Measurements from ENCODE around the gene SLC24A5. TPM values are rescaled to one million over a fixed set of nuclear protein-coding genes. Genes with fewer than 3 reads are reported as not detected.

The SLC24A5 gene
- polyA plus RNA-seq (ENCODE audit: insufficient read length in 3 of 3), result 1 to 10 TPM in 1 of 3 donors, under 1 TPM in 2; 0.52 to 1.1 (median 0.61) TPM

DNA sequence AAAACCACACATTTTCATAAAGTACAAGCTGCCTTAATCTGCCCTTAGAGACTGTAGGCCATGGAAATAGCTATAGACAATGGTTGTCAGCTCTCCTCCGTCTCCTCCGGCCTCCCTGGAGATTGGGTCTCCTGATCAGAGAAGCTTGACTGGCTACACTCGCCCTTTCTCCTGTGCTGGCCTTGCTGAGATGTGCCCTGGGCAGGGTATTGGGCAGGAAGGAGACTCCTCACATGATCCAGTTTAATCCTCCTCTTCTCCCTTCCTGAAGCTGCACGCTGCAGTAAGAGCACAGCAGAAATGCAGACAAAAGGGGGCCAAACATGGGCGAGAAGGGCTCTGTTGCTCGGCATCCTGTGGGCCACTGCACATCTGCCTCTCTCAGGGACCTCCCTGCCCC, at the start of gene SLC24A5:
Gene SLC24A5 (plus strand): TSS at position 246 of the 400 bp plus-strand sequence. CDS start 55 bp downstream, at position 301.
- no peak for DNase-seq (ENCODE audit: low read depth in 3 of 3, low spot score in 2 of 3)

DNA sequence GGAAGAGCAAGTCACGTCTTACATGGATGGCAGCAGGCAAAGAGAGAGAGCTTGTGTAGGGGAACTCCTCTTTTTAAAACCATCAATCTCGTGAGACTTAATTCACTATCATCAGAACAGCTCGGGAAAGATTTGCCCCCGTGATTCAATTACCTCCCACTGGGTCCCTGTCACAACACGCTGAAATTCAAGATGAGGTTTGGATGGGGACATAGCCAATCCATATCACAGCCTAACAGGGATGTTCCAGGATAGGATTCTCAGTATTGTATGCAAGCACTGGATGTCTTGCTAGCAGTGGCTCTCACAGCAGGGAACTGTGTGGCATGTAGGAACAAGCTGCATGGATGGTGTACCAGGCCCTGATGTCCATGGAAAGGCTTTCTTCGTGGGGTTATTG, 47.8 kb upstream of the SLC24A5 start:
- no peak for DNase-seq (ENCODE audit: low read depth in 3 of 3, low spot score in 2 of 3)

DNA sequence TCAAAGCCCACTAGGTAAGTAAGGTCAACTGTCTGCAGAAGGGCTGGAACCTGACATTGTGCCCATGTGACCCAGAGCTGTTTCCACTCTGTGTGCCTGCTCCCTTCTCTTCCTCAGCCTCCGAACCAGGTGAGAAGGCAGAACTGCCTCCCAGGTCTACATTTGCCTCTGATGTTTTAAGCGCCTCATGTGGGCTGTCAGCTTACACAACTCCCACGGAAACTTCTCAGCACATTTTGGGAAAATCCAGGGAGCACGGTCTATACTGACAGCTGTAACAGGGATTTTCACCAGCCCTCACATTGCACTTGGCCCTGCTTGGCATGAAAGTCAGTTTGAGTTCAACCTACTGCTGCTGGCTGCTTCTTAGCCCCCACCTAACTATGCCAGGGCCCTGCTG, 46.9 kb upstream of the SLC24A5 start:
- DNase-seq (ENCODE audit: low read depth in 3 of 3, low spot score in 2 of 3), result no peak

DNA sequence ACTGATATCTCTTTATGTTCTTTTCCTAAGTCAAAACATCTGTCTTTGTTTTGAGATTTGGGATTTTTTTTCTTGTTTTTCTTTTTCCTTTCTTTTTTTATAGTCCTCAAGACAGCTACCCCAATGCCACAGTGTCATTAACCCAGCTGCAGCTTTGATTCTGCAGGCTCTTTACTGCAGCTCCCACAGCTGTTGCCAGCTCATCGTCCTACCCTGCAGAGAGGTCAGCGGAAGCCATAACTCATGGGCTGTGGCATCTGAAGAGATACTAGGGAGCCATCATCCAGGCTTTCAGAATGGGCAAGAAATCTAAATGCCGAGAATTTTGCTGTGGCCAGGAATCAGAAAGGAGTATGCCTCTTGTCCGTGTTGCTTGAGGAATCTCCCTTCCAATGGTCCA, 44.3 kb upstream of the SLC24A5 start:
- no peak for DNase-seq (ENCODE audit: low read depth in 3 of 3, low spot score in 2 of 3)

DNA sequence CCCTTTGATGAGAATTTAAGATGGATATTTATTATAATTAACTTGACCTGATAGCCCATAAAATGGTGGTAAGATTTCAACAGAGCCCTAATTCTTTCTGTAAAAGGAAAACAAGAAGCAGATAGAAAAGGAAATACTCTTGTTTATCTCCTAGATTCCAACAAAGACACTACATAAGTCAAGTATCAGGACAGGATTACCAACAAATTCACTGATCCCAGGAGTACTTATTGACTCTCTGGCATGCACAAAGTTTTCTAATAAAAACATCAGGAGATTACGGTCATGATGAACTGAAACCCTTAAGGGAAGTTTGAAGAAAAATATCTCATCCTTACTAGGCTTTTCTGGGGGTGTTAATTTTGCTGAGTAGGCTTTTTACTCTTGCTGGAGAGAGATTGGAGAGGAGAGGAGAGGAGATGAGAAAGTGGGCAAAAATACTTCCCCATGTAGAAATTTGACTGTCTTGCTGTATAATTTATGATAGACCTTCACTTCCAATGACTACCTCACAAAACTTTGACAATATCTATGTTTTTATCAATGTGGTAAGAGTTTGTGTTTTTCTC, 43.1 kb upstream of the SLC24A5 start:
- no peak for DNase-seq (ENCODE audit: low read depth in 3 of 3, low spot score in 2 of 3)

DNA sequence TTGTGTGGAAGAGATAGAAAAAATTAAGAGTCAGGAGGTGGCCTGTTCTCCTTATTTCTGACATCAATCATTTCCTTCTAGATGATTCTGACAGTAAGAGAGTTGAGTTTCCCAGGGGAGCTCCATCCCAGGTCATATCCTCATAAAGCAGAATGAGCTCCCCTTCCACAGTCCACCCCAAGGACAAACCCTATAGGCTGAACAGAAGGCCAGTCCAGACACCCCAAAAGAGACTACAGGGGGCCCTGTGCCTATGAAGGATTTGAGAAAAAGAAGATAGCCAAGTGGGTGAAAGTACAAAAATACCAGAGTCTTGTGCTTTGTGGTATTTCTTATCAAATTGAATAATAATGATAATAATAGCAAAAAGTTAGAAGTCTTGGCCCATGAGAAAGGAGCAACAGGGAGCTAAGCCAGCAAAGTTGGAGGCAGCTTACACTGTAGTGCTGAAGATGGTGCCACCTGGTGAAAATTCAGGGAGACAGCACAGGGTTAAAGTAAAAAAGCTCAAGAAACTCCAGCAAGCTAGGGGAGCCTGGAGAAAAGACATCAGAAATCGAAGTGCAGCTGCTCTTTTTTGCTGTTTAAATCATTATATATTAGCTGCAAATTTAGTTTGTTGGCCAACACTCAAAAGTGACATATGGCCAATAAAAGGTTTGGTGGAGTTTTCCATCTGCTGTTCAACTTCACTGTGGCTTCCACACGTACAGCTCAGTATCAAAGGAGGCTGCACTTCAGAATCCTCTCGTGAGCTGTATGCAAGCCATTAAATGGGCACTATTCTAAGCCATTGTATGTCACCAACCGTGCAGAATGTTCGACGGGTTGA, 35.8 kb upstream of the SLC24A5 start:
- DNase-seq (ENCODE audit: low read depth in 3 of 3, low spot score in 2 of 3), result no peak

DNA sequence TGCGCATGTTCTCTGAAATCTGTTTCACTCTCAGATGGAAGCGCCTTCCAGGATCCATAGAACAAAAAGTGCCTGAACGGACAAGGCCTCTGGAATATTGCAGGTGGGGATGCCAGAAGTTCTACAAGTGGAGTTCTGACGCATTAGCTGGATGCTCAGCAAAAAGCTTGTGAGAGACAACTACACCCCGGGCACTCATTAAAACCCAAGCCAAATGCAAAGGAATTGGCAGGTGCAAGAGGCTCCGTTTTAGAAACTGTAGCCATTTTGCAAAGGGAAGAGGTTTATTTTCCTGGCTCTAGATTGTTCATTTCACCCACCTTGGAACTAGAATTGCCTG, 35.2 kb upstream of the SLC24A5 start:
- DNase-seq (ENCODE audit: low read depth in 3 of 3, low spot score in 2 of 3), result no peak

DNA sequence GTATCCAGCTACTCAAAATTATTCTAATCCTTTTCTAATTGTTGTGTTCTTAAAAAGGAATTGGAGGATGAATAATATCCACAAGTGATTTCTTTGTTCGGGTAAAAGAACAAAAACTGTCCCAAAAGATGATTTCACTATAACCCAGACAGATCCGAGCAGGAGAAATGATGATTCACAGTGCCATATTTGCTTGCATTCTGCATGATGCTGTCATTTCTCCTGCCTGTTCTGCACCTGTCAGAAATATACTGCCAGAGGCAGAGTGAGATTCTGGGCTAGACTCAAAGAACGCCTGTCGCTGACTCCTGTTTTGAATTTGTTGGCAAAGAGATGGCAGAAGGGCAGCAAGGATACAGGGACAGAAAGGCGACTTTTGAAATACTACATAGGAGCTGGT, 34.7 kb upstream of the SLC24A5 start:
- no peak for DNase-seq (ENCODE audit: low read depth in 3 of 3, low spot score in 2 of 3)

DNA sequence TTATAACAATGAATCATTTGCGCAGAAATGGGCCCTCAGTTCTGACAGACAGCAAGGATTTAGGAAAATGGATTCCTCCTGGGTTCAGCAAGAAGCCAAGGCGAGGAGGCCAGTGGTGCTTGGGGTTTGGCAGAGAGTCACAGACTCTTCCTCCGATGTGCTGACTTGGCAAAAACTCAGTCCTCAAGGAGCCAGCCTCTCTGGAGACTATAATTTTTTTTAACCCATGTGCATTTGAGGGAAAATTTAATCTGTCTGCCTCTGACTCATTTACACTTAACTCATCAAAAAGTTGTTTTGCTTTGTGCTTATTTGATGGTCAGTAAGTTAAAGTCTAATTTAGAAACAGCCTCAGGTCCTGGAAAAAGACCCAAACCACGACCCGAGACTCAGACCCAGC, 34.2 kb upstream of the SLC24A5 start:
- no peak for DNase-seq (ENCODE audit: low read depth in 3 of 3, low spot score in 2 of 3)

DNA sequence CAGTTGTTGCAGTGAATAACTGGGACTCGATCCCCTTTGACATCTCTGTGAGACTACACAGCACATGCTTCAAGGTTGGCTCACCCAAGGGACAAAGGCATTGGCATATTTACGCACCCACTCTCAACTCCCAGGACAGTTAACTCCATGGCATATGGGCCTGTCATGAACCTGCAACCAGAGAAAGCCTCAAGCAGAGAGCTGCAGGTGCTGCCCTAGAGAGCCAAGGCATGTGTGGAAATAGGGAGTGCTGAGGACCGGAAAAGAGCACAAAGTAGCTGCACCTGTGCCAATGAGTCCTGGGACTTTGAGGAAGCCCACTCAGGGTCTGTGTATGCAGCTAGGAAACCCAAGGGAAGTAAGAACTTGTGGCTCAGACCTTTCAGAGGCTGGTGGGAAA, 32.9 kb upstream of the SLC24A5 start:
- no peak for DNase-seq (ENCODE audit: low read depth in 3 of 3, low spot score in 2 of 3)

DNA sequence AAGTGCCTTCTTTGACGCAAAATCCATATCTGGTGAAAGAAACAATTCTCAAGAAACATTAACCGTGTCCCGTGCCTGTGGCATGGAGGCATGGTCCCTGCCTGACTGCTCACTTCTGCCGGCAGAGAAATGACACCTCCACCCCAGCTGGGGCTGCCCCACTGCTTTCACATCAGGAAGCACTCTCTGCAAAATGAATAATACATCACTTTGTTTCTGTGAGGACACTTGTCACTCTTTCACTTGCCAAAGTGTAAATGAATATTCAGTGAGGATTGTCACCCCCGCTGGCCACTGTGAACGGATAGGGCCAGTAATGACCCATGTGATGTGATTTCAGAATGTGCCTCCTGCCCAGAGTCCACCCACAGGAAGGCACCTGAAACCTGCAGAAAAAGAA, 31.1 kb upstream of the SLC24A5 start:
- no peak for DNase-seq (ENCODE audit: low read depth in 3 of 3, low spot score in 2 of 3)

DNA sequence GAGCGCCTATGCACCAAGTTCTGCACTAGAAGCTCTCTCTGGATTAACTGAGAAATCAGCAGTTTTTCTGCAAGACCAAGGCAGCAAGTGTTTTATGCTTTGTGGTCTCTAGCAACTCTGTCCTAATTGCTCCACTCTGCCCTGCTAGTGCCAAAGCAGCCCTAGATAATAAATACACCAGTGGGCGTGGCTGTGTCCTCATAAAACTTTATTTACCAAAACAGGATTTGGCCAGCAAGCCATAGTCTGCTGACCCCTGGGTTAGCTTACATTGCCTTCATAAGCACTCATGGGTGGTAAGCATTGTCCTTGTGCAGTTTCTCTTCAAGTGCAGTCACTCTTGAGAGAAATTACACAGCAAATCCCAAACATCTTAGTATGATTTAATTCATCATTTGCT, 30.7 kb upstream of the SLC24A5 start:
- no peak for DNase-seq (ENCODE audit: low read depth in 3 of 3, low spot score in 2 of 3)

DNA sequence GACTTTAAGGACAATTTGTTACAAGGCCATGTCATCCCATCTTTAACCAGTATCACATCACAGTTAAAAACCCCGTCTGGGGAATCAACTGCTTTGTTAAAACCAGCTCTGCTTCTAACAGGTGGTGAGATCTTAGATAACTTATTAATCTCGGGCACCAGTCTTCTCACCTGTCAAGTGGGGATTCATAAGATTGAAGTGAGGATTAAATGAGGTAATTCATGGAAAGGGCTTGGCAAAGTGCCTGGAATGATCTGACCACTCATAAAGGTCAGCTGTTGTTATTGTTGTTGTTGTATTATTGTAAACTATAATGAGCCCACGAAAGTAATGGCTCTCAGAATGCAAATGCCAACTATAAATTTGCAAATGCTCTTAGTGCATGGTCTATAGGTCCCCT, 30.1 kb upstream of the SLC24A5 start:
- no peak for DNase-seq (ENCODE audit: low read depth in 3 of 3, low spot score in 2 of 3)

DNA sequence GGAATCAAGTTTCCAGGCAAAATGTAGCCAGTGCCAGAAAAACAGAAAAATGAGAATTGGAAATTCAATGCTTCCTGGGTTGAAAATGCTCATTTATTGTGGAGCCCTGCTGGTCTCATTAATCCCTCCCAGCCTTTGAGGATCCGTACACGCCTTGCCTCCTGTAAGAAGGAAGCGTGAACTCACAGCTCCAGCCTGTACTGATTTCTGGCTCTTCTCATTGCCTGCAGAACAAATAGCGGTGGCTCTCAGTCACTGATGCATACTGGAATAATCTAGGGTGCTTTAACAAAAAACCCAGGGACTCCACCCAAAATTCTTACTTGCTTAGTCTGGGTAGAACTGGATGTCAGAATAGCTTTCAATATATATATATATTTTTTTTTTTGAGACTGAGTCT, 29.3 kb upstream of the SLC24A5 start:
- no peak for DNase-seq (ENCODE audit: low read depth in 3 of 3, low spot score in 2 of 3)

DNA sequence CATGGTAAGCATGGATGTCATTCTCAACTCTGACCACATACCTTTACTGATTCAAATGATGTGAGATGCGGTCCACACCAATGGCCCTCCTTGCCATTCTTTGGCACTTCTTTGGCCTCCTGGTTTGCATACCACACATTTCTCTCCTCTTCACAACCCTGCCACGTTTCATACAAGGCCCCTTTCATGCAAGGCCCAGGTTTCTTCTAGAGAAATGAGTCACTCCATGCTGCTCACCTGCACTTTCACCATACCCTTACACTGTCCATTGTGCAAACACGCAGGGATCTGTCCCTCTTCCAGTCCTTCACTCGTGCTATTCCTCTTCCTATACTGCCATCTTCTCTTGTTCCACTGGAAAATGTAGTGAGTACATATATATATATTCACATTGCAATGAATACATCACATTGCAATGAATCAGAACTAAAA, 24.4 kb upstream of the SLC24A5 start:
- no peak for DNase-seq (ENCODE audit: low read depth in 3 of 3, low spot score in 2 of 3)

DNA sequence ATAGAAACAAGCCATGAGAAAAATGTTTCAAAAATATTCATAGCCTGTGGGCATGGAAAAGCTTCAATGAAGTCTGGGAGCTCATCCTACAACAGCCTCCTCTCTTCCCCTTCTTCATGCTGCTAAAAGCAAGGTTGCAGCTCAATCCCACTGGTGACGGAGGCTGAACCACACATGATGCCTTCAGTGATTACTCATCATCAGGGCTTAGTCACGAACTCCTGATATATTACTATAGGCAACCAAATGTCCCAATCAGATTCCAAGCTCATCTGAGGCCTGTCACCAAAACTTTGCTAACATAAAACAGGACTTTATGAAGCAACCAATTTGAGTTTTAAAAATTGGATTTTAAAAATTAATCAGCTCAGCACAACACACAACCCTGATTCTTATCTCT, 24.0 kb upstream of the SLC24A5 start:
- no peak for DNase-seq (ENCODE audit: low read depth in 3 of 3, low spot score in 2 of 3)

DNA sequence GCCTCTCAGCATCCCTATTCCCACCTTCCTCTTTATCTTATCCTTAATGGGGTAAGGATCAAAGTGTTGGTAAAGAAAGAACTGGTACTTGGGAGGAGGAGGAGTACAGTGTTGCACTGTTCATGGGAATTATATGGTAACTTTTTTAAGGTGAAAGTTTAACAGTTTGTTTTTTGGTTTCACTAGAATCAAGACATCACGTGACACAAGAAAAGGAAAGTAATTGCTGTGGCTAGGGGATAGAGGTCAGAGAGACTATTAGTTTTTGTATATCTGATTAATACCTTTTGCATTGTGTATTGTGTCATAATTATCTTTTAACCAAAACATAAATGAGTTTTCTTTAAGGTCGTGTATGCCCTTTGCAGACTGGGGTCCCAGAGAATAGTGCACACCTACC, 23.5 kb upstream of the SLC24A5 start:
- DNase-seq (ENCODE audit: low read depth in 3 of 3, low spot score in 2 of 3), result no peak

DNA sequence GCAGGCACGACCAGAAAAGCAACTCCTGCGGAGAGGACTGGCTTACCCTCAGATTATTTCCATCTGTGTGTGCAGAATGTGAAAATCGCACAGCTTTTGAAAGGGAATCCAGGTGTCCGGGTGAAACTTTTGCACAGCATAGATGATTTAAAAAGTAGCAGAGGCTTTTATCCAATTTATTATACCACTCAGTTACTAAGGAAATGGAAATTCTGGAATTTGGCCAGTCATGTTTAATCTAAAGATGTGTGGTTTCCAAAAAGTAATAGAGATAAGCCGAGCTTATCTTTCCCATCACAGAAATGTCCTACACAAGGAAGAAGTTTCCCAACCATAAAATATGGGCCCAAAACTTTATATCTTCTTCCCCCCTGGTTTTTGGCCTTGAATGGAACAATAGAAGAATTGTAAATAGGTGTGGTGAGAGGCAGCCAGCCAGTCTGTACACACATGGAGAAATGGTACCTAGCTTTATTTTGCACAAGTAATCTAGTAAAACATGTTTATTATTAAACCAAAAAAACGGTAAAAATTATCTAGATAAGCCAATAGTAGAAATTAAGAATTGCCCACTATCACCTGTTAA, 19.3 kb upstream of the SLC24A5 start:
- no peak for DNase-seq (ENCODE audit: low read depth in 3 of 3, low spot score in 2 of 3)

DNA sequence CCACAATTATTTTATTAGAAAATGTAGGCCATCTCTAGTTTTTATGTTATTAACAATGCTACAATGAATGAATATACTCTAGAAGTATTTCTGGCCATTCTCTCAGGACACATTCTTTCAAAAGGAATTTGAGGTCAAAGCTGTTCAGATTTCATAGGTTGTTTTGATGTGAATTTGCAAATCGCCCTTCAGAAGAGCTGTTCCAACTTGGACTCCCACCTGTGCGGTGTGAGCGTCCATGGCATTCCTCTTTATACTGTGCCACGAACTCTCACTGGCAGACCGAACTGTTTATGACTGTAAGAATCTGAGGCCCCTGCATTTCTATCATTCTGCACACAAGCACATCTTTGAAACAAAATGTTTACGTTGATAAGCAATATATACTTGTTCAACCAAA, 18.6 kb upstream of the SLC24A5 start:
- DNase-seq (ENCODE audit: low read depth in 3 of 3, low spot score in 2 of 3), result no peak

DNA sequence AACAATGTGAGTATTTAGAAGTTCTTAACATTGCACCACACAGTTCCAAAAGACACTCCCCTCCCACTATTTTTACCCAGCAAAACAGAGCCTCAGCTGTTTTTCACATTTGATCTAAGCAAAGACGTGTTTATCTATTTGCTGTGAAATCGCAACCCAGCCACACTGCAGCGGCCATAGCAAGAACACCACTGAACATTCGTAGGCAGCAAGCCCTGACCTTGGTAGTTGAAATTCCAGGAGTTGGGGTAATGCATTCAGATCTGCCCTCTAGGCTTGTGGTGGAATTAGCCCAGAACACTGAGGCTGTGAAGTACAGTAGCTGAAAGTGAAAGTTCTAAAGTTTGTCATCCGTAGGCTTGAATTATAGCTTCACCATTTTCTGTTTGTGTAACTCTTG, 17.1 kb upstream of the SLC24A5 start:
- no peak for DNase-seq (ENCODE audit: low read depth in 3 of 3, low spot score in 2 of 3)

DNA sequence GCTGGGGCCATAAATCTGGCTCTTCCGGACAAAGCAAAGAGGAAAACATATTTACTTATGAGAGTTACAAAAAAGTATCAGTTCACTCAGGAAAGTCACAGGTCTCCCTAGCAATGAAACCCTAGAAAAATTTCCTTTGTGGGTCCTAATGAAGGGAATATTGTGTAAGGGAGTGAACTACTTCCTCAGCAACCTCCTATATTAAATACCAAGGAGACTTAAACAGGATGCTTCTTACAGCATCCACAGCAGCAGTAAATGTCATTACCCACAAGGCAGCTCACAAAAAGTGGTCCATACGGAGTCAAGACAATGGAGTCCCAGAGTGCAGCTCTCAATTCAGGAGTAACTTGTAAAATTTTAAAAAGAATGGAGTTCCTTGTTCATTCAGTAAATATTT, 14.9 kb upstream of the SLC24A5 start:
- DNase-seq (ENCODE audit: low read depth in 3 of 3, low spot score in 2 of 3), result no peak

DNA sequence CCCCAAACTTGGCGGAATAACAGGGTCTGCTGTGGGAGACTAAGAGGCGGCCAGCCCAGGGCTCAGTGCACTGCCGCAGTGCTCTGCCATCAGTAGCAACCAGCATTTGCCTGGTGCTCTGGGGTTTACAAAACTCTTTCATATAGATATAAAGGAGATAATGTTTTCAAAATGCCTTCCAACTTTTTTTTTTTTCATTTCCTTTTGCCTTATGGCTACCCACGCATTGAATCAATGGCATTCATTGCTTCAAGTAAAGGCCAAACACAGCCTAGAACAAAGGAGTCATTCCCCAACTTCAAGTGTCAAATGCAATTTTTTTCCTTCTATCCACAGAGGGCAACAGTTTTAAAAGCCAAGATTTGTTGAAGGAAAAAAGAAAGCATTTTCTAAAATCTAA, 11.6 kb upstream of the SLC24A5 start:
- no peak for DNase-seq (ENCODE audit: low read depth in 3 of 3, low spot score in 2 of 3)
